ENCODE measurements around the gene TLN1.
A peak's percentile ranks its signal among the peaks of the same experiment; 100 is the strongest.

Gene TLN1

DNA sequence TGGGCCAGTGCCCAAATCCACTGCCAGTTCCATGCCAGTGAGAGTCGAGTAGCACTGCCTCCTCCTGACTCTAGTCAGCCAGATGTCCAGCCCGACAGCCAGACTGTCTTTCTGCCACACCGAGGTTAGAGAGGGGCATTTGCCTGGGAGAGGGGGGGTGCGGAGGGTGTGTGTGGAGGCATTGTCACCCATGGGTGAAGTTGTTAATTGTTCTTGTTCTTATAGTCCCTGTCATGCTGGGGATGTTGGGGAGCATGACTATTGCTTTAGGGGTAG lies 18.2 kb upstream of the TLN1 start:
- DNase-seq (ENCODE audit: low read depth) = no peak

GRCh38 chr9:35749515-35750255 lies 17.7 kb upstream of the TLN1 start:
- peak; percentile 31 for DNase-seq (ENCODE audit: low read depth)

DNA sequence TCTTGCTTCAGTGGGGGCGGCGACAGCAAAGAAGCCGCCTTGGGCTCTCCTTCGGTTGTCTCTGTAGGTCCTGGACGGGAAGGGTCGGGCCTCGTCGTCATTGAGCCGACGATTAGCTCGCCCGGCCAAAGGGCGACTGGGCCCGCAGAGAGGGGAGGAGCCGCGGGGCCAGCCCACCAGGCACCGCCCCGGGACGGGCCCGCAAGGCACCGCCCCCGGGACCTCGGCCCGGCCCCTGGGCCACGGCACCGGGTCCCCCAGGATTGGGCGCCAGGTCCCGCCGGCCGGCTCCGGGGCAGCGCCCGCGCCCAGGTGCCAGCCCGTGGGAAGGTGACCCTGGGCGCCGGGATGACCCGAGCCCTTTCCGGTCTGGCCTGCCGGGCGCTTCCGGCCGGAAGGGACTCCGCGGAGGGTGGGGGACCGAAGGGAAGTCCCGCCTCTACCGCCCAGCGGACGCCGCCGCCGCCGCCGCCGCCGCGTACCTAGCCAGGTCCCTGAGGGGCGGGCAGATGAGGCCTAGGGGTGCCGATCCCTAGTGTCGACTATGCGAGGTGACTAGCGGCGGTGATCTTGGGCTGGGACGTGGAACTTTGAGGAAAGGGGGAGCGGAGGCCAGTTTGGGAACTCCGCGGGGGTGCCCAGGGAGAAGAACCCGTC lies 17.0 kb upstream of the TLN1 start, which contains the start of the genes GBA2 and RGP1:
TSS of gene GBA2 (minus strand) at position 371 of the 657 bp plus-strand sequence. CDS start 524 bp downstream, outside the sequence.
TSS of gene RGP1 (plus strand) at position 430 of the 657 bp plus-strand sequence. CDS start 469 bp downstream, outside the sequence.
- peak; percentile 83 for DNase-seq (ENCODE audit: low read depth)

DNA sequence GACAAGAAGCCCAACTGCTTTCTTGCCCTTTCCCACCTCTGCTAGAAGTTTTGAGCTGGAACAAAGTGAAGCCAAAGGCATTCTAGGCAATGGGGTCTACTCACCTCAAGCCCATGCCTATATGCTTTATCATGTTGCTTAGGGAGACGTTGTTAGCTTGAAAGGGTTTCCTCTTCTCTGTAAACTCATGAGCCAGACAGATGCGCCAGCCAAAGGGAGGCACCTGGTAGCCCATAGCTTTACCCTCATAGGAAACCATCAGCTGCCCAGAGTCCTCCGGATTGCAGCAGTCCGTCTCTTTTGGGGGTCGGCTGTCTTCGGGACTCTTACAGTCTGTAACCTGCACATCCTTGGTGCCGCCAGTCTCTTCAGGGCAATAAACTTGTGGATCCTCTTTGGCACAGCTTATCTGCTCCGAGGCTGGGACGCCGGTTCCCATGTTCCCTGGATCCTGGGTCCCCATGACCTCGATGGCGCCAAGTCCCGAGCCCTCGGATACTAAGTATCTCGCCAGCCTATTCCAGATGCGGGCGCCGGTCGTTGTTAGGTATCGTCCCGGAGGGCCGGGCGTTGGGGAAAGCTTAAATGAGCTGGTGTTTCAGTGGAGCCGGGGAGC lies 16.4 kb upstream of the TLN1 start:
- peak; percentile 43 for DNase-seq (ENCODE audit: low read depth)

DNA sequence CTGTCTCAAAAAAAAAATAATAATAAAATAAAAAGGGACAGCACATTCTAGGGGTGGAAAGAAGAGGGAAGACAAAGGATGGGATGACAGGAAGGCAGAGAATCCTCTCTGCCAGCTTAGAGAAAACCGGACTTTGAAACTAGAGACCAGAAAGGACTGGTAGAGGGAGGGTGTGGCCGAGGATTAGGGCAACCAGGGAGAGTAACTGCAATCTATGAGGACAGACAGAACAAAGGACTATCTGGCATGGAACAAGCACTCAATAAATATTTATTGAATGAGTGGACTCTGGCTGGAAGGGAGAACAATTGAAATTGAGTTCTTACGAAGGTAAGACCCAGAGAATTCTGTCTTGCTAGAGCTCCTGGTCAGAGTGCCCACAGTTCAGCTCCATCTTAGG lies 14.6 kb upstream of the TLN1 start:
- DNase-seq (ENCODE audit: low read depth) = peak; percentile 22

DNA sequence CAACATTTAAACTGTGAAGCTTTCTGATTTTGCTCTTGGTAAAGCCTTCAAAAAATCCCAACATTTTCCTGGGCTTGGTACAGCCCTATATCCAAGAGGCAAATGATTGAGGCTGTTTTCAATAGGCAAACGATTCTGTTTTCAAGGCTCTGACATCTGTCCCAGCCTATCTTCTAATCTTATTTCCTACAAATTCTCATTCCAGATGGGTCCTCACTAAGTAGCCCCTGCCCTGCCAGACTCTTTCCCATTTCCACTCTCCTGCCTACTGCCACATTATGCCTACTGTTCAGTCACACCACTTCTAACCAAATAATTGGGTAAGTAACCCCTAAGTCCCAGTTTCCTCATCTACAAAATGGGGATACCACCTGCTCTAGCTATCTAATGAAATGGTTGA lies 13.6 kb upstream of the TLN1 start:
- no peak for DNase-seq (ENCODE audit: low read depth)

DNA sequence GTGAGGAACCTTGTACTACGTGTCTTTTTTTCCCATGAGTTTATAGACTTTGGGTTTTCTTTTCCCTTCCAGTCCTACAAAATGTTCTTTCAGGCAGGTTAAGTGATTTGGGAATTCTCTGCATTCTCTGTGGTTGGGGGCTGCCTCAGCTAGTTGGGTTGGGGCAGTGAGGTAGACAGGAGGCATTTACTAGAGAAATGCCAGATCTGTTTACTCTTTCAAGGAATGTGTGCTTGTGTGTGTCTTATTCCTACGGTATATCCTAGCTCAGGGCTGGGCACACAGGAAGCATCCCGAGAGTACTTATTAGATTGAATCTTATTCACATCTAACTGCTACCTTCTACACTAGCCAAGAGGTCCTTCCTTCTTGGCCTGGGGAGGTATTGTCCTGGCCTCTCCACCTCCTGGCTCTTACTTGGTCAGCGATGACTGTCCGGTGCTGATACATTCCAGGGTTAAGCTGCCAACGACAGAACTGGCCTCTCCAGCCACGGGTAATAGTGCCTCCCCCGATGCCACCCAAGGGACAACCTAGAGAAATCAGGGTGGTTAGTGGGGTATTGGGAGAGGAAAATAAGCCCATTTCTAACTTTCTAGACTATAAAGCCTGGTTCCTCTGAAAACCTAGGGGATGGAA lies 12.0 kb upstream of the TLN1 start:
- no peak for DNase-seq (ENCODE audit: low read depth)

DNA sequence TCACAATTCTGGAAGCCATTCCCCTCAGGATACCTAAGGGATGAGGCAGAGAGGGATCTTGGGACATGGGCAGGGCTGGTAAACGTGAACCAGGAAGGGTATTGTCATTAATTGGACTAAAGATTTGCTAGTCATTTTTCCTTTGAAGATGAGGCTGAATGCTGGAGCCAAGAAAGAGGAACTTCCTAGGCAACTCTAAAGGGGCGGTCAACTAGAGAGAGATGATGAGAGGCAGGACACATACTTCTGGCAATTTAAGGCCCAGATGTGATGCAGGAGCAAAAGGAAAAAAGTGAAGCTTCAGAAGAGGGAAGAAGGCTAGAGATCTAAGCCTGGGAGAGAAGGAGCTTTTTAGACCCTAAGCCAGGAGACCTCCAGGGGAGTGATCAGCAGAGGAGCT lies 11.5 kb upstream of the TLN1 start:
- no peak for DNase-seq (ENCODE audit: low read depth)

DNA sequence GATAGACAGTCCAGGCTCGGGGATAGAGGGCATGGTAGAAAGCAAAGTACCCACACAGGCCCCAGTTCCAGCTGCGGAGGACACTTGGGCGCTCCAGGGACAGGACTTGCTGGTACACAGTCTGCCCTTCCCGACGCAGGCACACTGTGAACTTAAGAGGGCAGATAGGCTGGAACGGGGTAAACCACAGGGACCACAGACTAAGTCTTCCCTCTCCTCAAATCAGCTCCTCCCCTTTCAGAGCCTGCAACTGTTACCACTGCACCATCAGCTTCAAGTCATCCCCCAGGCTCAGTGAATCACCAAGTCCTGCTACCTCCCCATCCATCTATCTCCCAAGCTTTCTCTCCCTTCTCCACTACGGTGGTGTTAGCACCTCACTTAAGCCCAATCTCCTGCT lies 9.7 kb upstream of the TLN1 start:
- DNase-seq (ENCODE audit: low read depth) = no peak

GRCh38 chr9:35740243-35740642 lies 8.2 kb upstream of the TLN1 start:
- DNase-seq (ENCODE audit: low read depth) = no peak

DNA sequence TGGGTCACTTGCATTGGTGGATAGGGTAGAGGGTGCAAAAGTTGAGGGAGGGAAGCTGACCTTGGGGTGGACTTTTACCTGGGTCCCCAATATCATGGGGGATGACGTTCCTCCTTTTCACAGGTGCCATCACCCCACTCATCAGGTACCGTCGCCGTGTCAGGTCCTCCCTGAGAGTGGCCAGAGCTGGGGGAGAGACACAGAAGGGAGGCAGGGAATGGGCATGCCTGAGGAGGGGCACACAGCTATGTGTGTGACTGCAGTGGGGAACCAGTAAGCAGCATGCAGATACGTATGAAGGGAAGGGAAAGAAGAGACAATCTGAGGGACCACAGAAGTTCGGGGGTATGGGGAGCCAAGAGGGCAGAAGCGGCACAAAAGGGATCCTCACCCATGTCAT lies 6.9 kb upstream of the TLN1 start:
- DNase-seq (ENCODE audit: low read depth) = no peak

- no peak for DNase-seq (ENCODE audit: low read depth)
These were observed 6.2 kb upstream of the TLN1 start for GRCh38 chr9:35738186-35738585.

GRCh38 chr9:35737143-35737542 lies 5.1 kb upstream of the TLN1 start:
- DNase-seq (ENCODE audit: low read depth) = no peak

GRCh38 chr9:35736201-35736633 lies 4.2 kb upstream of the TLN1 start:
- DNase-seq (ENCODE audit: low read depth) = peak; percentile 86

DNA sequence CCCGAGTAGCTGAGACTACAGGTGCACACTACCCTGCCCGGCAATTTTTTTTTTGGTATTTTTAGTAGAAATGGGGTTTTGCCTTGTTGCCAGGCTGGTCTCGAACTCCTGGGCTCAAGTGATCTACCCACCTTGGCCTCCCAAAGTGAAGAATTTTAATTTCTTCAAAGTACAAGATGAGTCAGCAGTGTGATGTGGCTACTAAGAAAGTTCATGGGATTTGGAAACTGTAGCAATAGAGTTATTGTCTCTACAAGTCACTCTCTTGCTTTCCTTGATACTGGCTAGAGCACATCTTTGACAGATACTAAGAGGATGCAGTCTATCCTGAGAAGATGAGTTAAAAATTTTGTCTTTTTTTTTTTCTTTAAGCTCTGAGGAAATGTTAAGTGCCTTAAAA lies 2.1 kb upstream of the TLN1 start:
- DNase-seq (ENCODE audit: low read depth) = peak; percentile 41

DNA sequence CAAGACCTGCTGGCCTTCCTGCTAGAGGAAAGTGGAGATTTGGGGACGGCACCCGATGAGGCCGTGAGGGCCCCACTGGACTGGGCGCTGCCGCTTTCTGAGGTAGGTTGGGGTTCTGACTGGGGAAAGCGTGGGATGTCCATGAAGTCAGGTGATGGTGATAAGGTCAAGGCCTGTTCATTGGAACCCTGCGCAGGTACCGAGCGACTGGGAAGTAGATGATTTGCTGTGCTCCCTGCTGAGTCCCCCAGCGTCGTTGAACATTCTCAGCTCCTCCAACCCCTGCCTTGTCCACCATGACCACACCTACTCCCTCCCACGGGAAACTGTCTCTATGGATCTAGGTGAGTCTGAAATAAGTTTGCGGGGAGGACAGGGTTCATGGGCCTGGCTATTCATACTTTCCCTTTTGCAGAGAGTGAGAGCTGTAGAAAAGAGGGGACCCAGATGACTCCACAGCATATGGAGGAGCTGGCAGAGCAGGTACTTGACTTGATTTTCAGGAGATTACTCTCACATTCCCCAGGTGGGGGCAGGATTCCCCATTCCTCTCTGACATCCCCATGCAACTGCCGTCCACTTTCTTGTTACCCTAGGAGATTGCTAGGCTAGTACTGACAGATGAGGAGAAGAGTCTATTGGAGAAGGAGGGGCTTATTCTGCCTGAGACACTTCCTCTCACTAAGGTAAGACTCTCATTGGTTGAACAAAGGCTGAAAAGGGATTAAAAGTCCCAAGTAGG lies 976 bp upstream of the TLN1 start:
- DNase-seq (ENCODE audit: low read depth) = peak; percentile 84

GRCh38 chr9:35731415-35732184 lies 395 bp downstream of the TLN1 start:
- DNase-seq (ENCODE audit: low read depth) = no peak

GRCh38 chr9:35730486-35730854 lies 1.5 kb downstream of the TLN1 start:
- DNase-seq (ENCODE audit: low read depth) = no peak

GRCh38 chr9:35729700-35730485 lies 2.1 kb downstream of the TLN1 start:
- peak; percentile 96 for DNase-seq (ENCODE audit: low read depth)

GRCh38 chr9:35729101-35729500 lies 2.9 kb downstream of the TLN1 start:
- DNase-seq (ENCODE audit: low read depth) = peak; percentile 22
